ENCODE results near the gene APP.
A peak's percentile ranks its signal among the peaks of the same experiment; 100 is the strongest.

Gene APP

GRCh38 chr21:26070121-26070520, 100.4 kb downstream of the APP start:
- no peak for TF ChIP-seq CTCF (IDR thresholded peaks at IDR 0.05; ENCODE audit: extremely low read depth, insufficient read depth, missing control alignments)
- in situ Hi-C loops (cut with MboI; ENCODE audit: low pct_unique_long_range_greater_than_20kb, low sequenced_read_pairs, unreplicated experiment), result no loop called here
- DNase-seq (ENCODE audit: low spot score), result no peak

- DNase-seq (ENCODE audit: low spot score), result no peak
- no peak for TF ChIP-seq CTCF (IDR thresholded peaks at IDR 0.05; ENCODE audit: extremely low read depth, insufficient read depth, missing control alignments)
- in situ Hi-C loops (cut with MboI; ENCODE audit: low pct_unique_long_range_greater_than_20kb, low sequenced_read_pairs, unreplicated experiment), result no loop called here
Observed at GRCh38 chr21:26068776-26069175, 101.8 kb downstream of the APP start.

GRCh38 chr21:26067836-26068594, 102.6 kb downstream of the APP start:
- TF ChIP-seq CTCF (IDR thresholded peaks at IDR 0.05; ENCODE audit: extremely low read depth, insufficient read depth, missing control alignments), result no peak
- DNase-seq (ENCODE audit: low spot score), result peak; percentile 17
- in situ Hi-C loops (cut with MboI; ENCODE audit: low pct_unique_long_range_greater_than_20kb, low sequenced_read_pairs, unreplicated experiment), result no loop called here

- no peak for TF ChIP-seq CTCF (IDR thresholded peaks at IDR 0.05; ENCODE audit: extremely low read depth, insufficient read depth, missing control alignments)
- DNase-seq (ENCODE audit: low spot score), result no peak
- in situ Hi-C loops (cut with MboI; ENCODE audit: low pct_unique_long_range_greater_than_20kb, low sequenced_read_pairs, unreplicated experiment), result no loop called here
Observed at GRCh38 chr21:26064506-26064905, 106.1 kb downstream of the APP start.

- in situ Hi-C loops (cut with MboI; ENCODE audit: low pct_unique_long_range_greater_than_20kb, low sequenced_read_pairs, unreplicated experiment), result no loop called here
- TF ChIP-seq CTCF (IDR thresholded peaks at IDR 0.05; ENCODE audit: extremely low read depth, insufficient read depth, missing control alignments), result no peak
- DNase-seq (ENCODE audit: low spot score), result no peak
Observed at GRCh38 chr21:26061437-26061836, 109.1 kb downstream of the APP start.

GRCh38 chr21:26060335-26061115, 110.0 kb downstream of the APP start:
- in situ Hi-C loops (cut with MboI; ENCODE audit: low pct_unique_long_range_greater_than_20kb, low sequenced_read_pairs, unreplicated experiment), result no loop called here
- no peak for TF ChIP-seq CTCF (IDR thresholded peaks at IDR 0.05; ENCODE audit: extremely low read depth, insufficient read depth, missing control alignments)
- no peak for DNase-seq (ENCODE audit: low spot score)

Measured in GM13977 (cell line).